Ureter (tissue), 1 donor: ENCODE data around the gene PORCN. TPM values are rescaled to one million over a fixed set of nuclear protein-coding genes. Genes with fewer than 3 reads are reported as not detected.
"Not testable (repeated sequence)": the region's sequence is repeated elsewhere in the genome, so short reads cannot be mapped to it uniquely, and the experiment has no call there.

Source experiments
- DNase-seq: peaks from one replicate; pipeline ENCODE4 v3.0.0-alpha.2; 2020; ENCODE audit warnings: low spot score
- total RNA-seq: library from RNA; stranded (reverse); gene quantifications from one replicate; pipeline ENCODE4 v1.2.4, GENCODE V29; 2023
- donor health status: DM: yes; HTN: yes; CAD: no.

Gene PORCN
- total RNA-seq, 1 donor from 2014 or later = 12.7 TPM

DNA sequence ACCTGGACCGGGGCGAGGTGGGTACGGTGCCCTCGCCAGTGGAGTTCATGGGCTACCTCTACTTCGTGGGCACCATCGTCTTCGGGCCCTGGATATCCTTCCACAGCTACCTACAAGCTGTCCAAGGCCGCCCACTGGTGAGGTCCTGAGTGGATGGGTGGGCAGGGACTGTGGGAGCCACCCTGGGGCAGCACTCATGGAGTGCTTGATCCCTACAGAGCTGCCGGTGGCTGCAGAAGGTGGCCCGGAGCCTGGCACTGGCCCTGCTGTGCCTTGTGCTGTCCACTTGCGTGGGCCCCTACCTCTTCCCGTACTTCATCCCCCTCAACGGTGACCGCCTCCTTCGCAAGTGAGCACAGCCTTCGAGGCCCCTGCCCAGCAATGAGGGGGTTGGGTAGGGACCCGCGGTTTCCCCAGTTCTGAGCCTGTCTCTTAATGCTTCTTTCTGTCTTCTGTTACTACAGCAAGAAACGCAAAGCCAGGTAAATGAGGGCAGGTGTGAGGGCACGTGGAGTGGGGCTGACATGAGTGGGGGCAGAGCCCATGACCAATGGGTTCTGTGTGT is 3.7 kb downstream of the PORCN start:
- DNase-seq = no peak

DNA sequence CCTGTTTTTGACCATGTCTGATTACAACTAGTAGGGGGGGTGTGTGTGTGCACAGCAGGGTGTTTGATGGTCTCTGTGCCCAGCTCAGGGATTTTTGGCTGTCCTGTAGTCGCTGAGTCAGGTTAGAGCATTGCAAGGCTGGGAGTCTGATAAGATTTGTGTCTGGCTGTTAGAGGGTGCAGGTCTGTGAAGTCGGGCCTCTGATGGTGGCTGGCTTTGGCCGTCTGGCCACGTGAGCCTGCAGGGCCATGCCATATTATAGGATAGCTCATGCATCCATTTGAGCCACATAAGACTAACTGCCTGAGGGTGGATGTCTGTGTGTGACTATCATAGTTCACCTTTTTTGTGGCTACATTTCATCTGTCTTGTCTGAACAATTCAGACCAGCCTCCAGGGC is 4.9 kb downstream of the PORCN start:
- no peak for DNase-seq

DNA sequence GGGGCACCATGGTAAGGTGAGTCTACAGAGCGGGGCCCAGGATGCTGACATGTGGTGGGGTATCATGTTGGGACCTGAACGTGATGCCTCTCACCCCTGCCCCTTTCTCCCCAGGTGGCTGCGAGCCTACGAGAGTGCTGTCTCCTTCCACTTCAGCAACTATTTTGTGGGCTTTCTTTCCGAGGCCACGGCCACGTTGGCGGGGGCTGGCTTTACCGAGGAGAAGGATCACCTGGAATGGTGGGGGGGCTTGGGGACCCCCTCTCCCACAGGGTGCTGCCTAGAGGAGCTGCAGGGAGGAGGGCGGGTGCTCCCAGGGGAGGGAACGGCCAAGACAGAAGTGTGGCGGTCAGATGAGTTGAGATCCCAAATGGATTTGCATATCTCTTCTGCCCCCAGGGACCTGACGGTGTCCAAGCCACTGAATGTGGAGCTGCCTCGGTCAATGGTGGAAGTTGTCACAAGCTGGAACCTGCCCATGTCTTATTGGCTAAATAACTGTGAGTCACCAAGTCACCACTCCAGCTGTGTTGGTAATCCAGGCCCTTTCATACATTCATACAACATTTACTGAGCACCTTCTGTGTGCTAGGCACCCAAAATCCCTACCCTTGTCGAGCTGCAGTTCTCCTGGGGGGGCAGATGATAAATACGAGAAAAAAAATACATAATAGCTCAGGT is 5.5 kb downstream of the PORCN start:
- DNase-seq = no peak

DNA sequence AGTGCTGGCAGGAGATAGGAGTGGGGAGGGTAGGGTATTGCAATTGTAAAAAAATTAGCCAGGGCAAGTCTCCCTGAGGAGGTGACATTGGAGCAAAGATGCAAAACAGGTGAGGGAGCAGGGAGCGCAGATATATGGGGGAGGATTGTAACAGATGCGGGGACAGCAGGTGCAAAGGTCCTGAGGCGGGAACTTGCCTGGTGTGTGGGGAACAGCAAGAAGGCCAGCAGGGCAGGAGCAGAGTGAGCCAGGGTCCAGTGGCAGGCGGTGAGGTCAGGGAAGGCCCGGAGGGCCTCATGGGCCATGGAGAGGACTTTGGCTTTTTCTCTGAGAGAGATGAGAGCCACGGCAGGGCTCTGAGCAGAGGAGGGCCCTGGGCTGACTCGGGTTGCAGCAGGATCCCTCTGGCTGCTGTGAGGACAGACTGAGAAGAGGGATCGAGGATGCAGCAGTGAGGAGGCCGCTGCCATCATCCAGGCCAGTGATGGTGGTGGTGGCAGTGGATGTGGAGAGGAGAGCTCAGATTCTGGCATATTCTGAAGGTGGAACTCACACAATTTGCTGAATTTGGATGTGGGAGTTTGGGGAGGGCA is 6.2 kb downstream of the PORCN start:
- DNase-seq = no peak

DNA sequence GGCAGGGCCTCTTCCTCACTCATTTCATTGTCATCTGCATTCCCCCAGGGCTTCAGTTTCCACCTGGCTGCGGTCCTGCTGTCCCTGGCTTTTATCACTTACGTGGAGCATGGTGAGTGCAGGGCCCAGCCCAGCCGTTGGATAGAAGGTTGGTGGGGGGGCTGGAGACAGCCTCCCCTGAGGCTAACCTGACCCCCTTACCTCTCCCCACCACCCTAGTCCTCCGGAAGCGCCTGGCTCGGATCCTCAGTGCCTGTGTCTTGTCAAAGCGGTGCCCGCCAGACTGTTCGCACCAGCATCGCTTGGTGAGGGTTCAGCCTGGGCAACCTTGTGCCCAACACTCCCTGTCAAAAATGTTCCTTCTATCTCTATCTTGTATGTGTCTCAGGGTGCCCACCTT is 7.0 kb downstream of the PORCN start:
- DNase-seq = no peak

DNA sequence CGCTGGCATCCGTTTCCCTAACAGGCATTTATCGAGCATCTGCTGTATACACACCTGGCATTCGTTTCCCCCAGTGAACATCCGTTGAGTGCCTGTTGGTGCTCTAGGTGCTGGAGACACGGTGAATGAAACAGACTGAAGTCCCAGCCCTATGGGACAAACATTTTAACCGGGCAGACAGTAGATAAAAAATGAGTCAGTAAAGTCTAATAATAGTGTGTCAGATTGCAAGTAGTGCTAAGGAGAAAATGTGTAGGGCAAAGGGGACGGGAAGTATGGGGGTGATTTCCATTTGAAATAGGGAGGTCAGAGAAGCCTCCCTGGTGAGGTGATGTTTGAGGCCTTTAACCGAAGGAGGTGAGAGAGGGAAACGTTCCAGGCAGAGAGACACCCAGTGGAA is 7.5 kb downstream of the PORCN start:
- no peak for DNase-seq

DNA sequence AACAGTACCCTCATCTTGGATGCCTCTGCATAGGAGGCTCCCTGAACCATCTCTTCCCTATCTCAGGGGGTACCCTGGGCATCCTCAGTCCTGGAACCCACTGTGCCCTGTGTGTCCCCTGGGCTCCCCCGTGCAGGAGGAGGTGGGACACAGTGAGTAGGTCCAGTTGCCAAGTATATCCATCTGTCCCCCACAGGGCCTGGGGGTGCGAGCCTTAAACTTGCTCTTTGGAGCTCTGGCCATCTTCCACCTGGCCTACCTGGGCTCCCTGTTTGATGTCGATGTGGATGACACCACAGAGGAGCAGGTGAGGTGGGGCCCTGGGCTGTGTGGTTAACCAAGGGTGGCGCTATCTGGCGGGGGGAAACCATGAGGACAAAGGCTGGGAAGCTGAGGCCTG is 8.2 kb downstream of the PORCN start:
- no peak for DNase-seq

DNA sequence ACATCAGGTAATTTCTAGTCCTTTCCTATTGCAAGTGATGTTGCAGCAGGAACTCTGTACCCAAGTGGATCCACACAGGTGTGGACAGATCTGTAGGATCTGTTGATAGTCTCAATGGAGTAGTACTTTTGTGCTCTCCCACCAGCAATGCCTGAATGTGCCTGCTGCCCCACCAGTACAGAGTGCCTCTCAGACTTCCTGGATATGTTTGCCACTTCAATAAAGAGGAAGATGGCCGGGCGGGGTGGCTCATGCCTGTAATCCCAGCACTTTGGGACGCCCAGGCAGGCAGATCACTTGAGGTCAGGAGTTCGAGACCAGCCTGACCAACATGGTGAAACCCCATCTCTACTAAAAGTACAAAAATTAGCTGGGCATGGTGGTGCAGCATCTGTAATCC is 10.7 kb downstream of the PORCN start:
- not testable (repeated sequence) for DNase-seq

DNA sequence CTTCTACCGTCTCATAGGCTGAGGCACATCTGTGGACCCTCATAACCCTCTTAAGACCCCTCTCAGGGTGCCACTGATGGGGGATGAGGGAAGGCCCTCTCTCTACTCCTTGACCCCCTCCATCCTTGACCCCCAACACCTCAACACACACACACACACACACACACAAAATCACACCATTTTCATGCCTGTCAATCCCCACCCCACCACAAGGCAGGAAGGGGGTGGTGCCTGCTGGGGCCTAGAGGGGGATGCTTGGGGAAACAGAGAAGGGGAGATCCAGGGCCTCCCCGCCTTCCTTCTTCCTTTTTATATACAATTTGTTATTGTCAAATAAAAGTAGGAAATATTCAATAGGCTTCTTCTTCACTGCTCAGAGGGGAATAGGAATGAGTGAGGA is 11.7 kb downstream of the PORCN start:
- DNase-seq = no peak

DNA sequence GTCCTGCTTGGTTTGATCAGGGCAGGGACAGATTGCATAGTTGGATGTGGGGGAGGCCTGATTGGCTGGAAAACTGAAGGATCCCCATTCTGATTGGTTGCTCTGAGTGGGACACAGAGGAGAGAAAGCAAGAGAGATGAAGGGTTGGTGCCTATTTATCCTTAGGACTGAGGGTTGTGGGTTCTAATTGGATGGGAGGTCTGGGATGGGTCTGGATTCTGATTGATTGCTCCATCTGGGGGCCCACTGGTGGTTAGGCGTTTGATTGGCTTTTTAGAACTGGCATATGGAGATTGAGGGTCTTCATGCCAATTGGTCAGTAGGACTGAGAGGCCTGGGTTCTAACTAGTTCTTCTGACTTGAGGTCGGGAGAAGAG is 12.2 kb downstream of the PORCN start:
- DNase-seq = no peak

DNA sequence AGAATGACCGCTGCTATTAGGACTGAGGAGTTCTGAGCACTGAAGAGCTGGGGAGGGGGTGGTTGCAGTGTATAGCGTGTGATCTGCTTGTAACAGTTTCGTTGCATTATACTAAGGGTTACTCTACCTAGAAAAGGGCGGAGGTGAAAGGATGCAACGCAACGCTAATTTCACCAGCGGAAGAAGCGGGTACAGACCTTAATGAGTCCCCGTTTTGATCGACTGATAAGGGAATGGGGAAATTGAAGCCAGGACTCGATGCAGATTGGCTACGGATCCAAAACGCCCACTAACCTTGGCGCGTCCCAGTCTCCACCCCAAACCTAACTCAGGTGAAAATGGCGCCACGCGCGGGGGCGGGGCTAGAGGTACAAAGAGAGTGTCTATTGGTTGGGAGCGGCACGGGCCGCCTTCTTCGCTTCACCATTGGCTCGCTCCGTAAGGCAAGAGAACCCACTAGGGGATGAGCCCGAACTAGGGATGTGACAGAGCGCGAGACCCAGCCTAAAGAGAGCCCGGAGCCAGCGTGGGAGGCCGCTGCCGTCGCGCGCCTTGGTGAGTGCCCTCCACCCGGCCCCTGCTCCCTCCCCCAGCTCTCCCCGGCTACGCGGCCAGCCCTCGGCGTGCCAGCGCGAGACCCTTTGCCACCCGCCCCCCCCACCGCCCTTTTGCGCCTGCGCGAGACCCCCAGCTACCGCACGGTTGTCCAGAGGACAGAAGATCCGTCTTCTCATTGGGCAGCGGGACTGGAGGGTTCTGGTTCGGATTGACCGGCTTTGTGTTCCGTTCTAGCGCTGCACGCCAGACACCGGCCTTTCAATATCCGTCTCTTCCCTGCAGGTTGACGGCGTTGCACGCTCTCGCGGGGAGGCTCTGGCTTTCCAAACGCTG is 12.8 kb downstream of the PORCN start, which contains the start of gene EBP:
Gene EBP, plus strand, starts transcription at position 456 of the 891 bp plus-strand sequence. CDS start 1,964 bp downstream, outside the sequence.
- DNase-seq = peak; percentile 94

DNA sequence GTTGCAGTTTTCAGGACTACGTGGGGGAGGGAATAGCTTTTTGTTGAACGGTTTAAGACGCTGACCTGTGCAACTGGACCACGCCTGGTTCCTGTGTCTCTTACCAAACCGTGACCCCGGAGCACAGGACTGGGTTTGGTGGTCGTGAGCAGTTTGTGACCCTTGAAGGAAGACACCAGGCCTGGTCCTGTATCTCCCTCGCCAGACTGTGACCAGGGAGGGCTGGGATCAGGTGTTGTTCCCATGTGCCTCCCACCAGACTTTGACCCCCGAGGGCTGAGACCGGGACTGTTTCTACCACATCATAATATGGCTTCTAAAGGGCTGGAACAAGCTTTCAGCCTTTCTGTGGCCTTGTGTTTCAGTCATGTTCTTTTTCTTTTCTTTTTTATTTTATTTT is 13.5 kb downstream of the PORCN start:
- no peak for DNase-seq

DNA sequence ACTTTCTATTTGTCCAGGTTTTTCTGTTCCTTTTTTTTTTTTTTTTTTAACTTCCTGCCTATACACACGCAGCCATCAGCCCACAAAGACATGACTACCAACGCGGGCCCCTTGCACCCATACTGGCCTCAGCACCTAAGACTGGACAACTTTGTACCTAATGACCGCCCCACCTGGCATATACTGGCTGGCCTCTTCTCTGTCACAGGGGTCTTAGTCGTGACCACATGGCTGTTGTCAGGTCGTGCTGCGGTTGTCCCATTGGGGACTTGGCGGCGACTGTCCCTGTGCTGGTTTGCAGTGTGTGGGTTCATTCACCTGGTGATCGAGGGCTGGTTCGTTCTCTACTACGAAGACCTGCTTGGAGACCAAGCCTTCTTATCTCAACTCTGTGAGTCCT is 14.9 kb downstream of the PORCN start:
- no peak for DNase-seq

DNA sequence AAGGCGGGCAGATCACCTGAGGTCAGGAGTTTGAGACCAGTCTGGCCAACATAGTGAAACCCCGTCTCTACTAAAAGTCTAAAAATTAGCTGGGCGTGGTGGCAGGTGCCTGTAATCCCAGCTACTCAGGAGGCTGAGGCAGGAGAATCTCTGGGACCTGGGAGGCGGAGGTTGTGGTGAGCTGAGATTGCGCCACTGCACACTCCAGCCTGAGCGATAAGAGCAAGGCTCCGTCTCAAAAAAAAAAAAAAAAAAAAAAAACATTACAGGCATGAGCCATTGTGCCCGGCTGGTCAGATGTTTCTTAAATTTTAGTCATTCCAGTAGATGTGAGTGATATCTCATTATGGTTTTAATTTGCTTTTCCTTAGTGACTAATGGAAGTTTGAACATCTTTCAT is 17.1 kb downstream of the PORCN start:
- DNase-seq = not testable (repeated sequence)

DNA sequence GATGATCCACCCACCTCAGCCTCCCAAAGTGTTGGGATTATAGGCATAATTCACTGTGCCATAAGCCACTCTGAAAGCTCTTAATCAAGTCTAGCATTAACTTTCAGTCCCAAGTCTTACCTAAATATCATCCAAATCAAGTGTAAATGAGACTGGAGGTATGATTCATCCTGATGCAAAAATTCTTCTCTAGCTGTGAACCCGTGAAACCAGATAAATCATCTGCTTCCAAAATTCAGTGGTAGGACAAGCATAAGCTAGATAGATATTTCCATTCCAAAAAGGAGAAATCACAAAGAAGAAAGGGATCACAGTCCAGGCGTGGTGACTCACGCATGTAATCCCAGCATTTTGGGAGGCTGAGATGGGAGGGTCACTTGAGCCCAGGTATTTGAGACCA is 21.9 kb downstream of the PORCN start:
- no peak for DNase-seq

DNA sequence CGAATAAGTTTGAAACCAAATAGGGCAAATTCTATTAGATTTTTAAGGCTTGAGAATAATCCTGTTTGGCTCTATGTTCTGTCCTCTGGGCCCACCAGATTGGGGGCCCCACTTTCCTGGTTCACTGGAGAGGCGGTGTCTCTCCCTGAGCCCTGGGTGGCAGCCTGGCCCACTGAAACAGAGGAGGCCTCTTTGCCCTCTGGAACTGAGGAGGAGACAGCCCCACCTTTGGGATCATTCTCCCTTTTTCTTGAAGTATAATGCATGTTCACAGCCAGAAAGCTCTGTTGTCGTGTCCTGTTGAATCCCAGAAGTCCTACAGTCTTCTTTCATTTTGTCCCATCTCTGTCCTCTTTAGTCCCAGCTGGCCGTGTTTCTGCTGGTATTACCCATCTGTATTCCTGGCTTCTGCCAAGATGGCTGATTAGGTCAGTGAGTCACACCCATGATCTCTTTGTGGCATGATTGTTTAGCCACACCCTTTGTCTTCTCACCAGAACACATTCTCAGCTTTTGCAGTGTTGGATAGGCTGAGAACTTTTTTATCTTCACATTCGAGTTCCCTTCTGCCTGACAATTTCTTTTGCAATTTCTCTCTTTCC is 22.7 kb downstream of the PORCN start:
- DNase-seq = no peak

DNA sequence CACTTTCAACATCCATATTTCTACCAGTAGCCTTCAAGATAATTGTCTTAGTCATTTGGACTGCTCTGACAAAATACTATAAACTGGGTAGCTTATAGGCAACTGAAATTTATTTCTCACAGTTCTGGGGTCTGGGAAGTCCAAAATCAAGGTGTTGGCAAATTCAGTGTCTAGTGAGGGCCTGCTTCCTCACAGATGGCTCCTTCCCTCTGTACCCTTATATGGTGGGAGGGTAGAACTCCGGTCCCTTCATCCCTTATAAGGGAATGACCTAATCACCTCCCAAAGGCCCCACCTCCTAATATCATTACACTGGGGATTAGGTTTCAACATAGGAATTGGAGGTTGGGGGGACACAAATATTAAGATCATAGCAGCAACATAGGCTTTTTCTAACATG is 23.4 kb downstream of the PORCN start:
- DNase-seq = no peak

DNA sequence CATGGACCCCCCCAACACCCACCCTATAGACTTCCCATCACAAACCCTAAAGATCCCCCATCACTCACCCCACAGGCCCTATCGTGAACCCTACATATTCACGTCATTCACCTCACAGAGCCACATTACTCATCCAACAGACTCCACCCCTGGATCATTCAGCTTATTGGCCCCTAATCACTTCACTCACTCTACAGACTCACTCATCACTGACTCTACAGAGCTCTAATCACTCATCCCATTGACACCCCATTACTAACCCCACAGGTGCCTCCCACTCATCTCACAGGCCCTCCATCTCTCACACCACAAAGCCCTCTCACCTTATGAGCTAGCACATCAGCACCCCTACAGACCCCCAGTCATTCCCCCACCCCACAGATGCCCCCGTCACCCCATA is 24.4 kb downstream of the PORCN start:
- no peak for DNase-seq

DNA sequence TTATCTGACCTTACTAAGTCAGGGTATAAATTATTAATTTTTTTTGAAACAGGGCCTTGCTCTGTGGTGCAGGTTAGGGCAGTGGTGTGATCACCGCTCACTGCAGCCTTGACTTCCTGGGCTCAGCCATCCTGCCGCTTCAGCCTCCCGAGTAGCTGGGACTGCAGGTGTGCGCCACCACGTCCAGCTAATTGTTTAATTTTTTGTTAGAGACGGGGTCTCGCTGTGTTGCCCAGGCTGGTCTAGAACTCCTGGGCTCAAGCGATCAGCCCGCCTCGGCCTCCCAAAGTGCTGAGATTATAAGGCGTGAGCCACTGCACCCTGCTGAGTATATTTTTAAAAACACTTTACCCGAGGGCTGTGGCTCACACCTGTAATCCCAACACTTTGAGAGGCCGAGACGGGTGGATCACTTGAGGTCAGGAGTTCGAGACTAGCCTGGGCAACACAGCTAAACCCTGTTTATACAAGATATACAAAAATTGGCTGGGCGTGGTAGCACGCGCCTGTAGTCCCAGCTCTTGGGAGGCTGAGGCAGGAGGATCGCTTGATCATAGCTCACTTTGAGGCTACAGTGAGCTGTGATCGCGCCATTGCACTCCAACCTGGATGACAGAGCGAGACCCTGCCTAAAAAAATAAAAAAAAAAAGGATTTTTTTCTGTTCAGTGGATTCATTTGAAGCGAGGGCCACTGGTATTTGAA is 30.0 kb downstream of the PORCN start:
- no peak for DNase-seq

DNA sequence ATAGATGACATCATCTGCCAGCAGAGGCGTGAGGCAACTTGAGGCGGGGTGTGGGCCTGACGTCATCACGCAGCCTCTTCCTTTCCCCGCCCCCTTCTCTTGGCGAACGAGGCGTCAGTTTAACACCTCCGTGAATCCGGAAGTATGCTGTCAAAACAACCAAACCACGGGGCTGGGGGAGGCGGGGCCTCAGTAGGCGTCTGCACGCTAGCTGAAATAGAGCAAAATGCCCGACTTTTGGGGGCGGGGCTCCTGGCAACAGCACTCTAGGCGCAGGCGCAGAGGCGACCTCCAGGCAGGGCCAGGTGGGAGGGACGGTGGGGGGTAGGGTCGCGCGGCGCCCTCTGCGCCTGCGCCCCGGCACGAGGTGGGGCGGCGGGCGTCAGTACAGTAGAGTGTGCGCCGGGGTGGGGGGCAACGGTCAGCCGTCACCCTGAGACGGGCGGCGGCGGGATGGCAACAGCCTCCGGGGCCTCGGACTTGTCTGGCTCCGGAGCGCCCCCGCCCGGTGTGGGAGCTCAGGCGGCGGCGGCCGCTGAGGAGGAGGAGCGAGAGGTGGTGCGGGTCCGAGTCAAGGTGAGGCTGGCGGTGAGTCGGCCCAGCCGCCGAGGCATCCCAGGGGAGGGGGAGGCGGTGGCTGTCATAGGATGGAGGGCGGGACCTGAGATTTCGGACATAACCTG is 30.7 kb downstream of the PORCN start, which contains the start of gene TBC1D25:
Gene TBC1D25, plus strand, starts transcription at position 370 of the 683 bp plus-strand sequence. Its CDS starts 84 bp downstream, at position 454.
- DNase-seq = peak; percentile 97

DNA sequence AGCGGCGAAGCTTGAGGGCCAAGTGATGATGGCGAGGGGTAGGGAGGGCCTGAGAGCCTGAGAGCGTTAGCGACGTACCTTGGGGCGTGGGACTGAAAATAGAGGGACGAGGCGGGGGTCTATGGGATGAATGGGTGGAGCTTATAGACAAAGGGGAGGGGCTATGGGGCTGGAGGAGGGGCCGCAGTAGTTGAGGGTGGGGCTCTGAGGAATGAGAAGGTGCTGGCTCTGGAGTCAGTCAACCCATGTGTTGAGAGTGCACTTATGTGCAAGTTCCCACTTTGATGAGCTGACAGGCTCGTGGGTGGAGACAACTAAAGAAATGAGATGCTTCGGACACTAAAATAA is 31.2 kb downstream of the PORCN start:
- no peak for DNase-seq
